HCT116 (cell line): ENCODE measurements around the gene ANXA5. TPM values are rescaled to one million over a fixed set of nuclear protein-coding genes. Genes with fewer than 3 reads are reported as not detected.

Experiments
- ATAC-seq: fragments of 200-7000 bp; cut with Tn5 transposase; 2 replicates; pipeline ENCODE4 v1.9.1; 2020; ENCODE audit warnings: mild to moderate bottlenecking, moderate library complexity
- BruUV-seq: library from RNA; stranded (reverse); fragments of 400-500 nt; replicated peaks from 2 replicates; lab custom pipeline; 2021; lab: Mats Ljungman, UMichigan
- CTCF ChIA-PET: fragments of 300-600 bp; sonication (Branson Sonifier 250); formaldehyde crosslinking; loops from one replicate; lab custom pipeline; 2021; ENCODE audit warnings: antibody characterized with exemption; lab: Charles Lee
- POLR2A ChIA-PET: fragments of 300-600, 350-600 bp; sonication (Branson Sonifier 250); formaldehyde crosslinking; loops from one replicate; lab custom pipeline; 2021; ENCODE audit warnings: antibody characterized with exemption; lab: Charles Lee
- RAD21 ChIA-PET, 2 experiments: fragments of 300-600 bp; sonication (Branson Sonifier 250); formaldehyde crosslinking; loops; one replicate each; lab custom pipeline; 2023; ENCODE audit warnings: low total read pairs in 2 of 2; ENCODE audit not compliant: uncharacterized antibody in 2 of 2, unreplicated experiment in 2 of 2, low non-redundant PET in 1 of 2; lab: Charles Lee
- DNase-seq: peaks from one replicate; pipeline ENCODE4 v3.0.0-alpha.2; 2010; ENCODE audit warnings: low read depth, low spot score
- H2AFZ ChIP-seq: fragments of 200-600 bp; shearing (Covaris generic), sonication (generic); 2 replicates; pipeline ENCODE4 v1.6.1; 2017; ENCODE audit warnings: low read depth, mixed run types, mixed read lengths, antibody characterized with exemption, low read length; ENCODE audit not compliant: poor library complexity, severe bottlenecking
- H3K27ac ChIP-seq: 2 replicates; pipeline ENCODE4 v1.5.1; 2012; ENCODE audit warnings: low read depth, low read length
- H3K27me3 ChIP-seq: fragments of 200-600 bp; sonication (generic); 2 replicates; pipeline ENCODE4 v1.6.1; 2016; ENCODE audit warnings: mixed run types, low read length, mixed read lengths; ENCODE audit not compliant: insufficient read depth
- H3K36me3 ChIP-seq, 2 experiments: fragments of 200-500 bp in 1 of 2; fragments of 200-600 bp in 1 of 2; sonication (Bioruptor generic) in 1 of 2; sonication (generic) in 1 of 2; 2 replicates each; pipeline versions ENCODE4 v1.5.1 to v1.6.1; 2014 to 2016; ENCODE audit warnings: low read length in 2 of 2, inconsistent platforms in 1 of 2, mixed read lengths in 1 of 2, mixed run types in 1 of 2; ENCODE audit not compliant: insufficient read depth in 2 of 2, control insufficient read depth in 1 of 2
- H3K4me1 ChIP-seq, 2 experiments: fragments of 200-600 bp in 1 of 2; sonication (generic) in 1 of 2; 2 replicates each; pipeline versions ENCODE4 v1.5.1 to v1.6.1; 2012 to 2017; ENCODE audit warnings: low read length in 2 of 2, inconsistent platforms in 1 of 2, mild to moderate bottlenecking in 1 of 2, mixed read lengths in 1 of 2, mixed run types in 1 of 2, moderate library complexity in 1 of 2; ENCODE audit not compliant: insufficient read depth in 2 of 2, control insufficient read depth in 1 of 2
- H3K4me2 ChIP-seq: fragments of 200-600 bp; sonication (generic); 2 replicates; pipeline ENCODE4 v1.6.1; 2017; ENCODE audit warnings: mixed run types, low read length, mixed read lengths
- H3K4me3 ChIP-seq, 2 experiments: fragments of 200-600 bp in 1 of 2; sonication (generic) in 1 of 2; replicated peaks in 1 of 2; 2 replicates each; pipeline ENCODE4 v1.5.1; 2011 to 2016; ENCODE audit warnings: low read length in 2 of 2, control low read depth in 1 of 2, low read depth in 1 of 2, mild to moderate bottlenecking in 1 of 2, mixed read lengths in 1 of 2, mixed run types in 1 of 2
- H3K79me2 ChIP-seq: fragments of 200-600 bp; sonication (generic); 2 replicates; pipeline ENCODE4 v1.6.1; 2017; ENCODE audit warnings: mild to moderate bottlenecking, mixed run types, low read length, moderate library complexity, mixed read lengths; ENCODE audit not compliant: insufficient read depth
- H3K9ac ChIP-seq: fragments of 200-600 bp; sonication (generic); 2 replicates; pipeline ENCODE4 v1.6.1; 2016; ENCODE audit warnings: low read length, mixed read lengths
- H3K9me2 ChIP-seq: fragments of 200-600 bp; sonication (generic), shearing (Covaris generic); 2 replicates; pipeline ENCODE4 v1.6.1; 2017; ENCODE audit warnings: mixed run types, mild to moderate bottlenecking, moderate library complexity; ENCODE audit not compliant: insufficient read depth
- H3K9me3 ChIP-seq, 2 experiments: fragments of 200-500 bp in 1 of 2; fragments of 200-600 bp in 1 of 2; sonication (Bioruptor generic) in 1 of 2; sonication (generic) in 1 of 2; 2 replicates each; pipeline ENCODE4 v1.6.1; 2014 to 2017; ENCODE audit warnings: low read length in 2 of 2, mixed read lengths in 2 of 2, inconsistent platforms in 1 of 2, low read depth in 1 of 2, mild to moderate bottlenecking in 1 of 2, mixed run types in 1 of 2, moderate library complexity in 1 of 2; ENCODE audit not compliant: control insufficient read depth in 1 of 2, insufficient read depth in 1 of 2
- H4K20me1 ChIP-seq: fragments of 200-600 bp; sonication (generic), shearing (Covaris generic); 2 replicates; pipeline ENCODE4 v1.6.1; 2017; ENCODE audit warnings: mixed run types, mild to moderate bottlenecking, moderate library complexity; ENCODE audit not compliant: insufficient read depth
- CTCF ChIP-seq, 3 experiments: fragments of 200-600 bp in 1 of 3; sonication (generic) in 1 of 3; IDR thresholded peaks in 2 of 3; conservative IDR thresholded peaks in 1 of 3; 2 replicates each; pipeline ENCODE4 v1.5.1; 2012 to 2017; ENCODE audit warnings: low read depth in 2 of 3, low read length in 2 of 3, antibody characterized with exemption in 1 of 3, borderline replicate concordance in 1 of 3, control low read depth in 1 of 3, mild to moderate bottlenecking in 1 of 3, mixed read lengths in 1 of 3, mixed run types in 1 of 3, moderate library complexity in 1 of 3; ENCODE audit not compliant: insufficient read depth in 1 of 3
- EGR1 ChIP-seq: IDR thresholded peaks from 2 replicates; pipeline ENCODE4 v1.6.1; 2012; ENCODE audit warnings: low read depth
- ELF1 ChIP-seq: IDR thresholded peaks from 2 replicates; pipeline ENCODE4 v1.6.1; 2012; ENCODE audit warnings: low read depth, borderline replicate concordance
- EZH2 ChIP-seq: fragments of 200-600 bp; sonication (generic); IDR thresholded peaks from 2 replicates; pipeline ENCODE4 v1.6.1; 2017; ENCODE audit warnings: antibody characterized with exemption, mixed run types
- EZH2phosphoT487 ChIP-seq: fragments of 200-600 bp; IDR thresholded peaks from 2 replicates; pipeline ENCODE4 v1.6.1; 2018; ENCODE audit warnings: antibody characterized with exemption, borderline replicate concordance
- FOSL1 ChIP-seq: IDR thresholded peaks from 2 replicates; pipeline ENCODE4 v1.6.1; 2012; ENCODE audit warnings: low read depth
- MAX ChIP-seq: IDR thresholded peaks from 2 replicates; pipeline ENCODE4 v1.6.1; 2012
- POLR2A ChIP-seq: IDR thresholded peaks from 2 replicates; pipeline ENCODE4 v1.7.0; 2011; ENCODE audit warnings: borderline replicate concordance; ENCODE audit not compliant: insufficient read depth, insufficient read length; ENCODE audit errors: extremely low read depth
- POLR2AphosphoS5 ChIP-seq: IDR thresholded peaks from 2 replicates; pipeline ENCODE4 v1.6.1; 2011; ENCODE audit warnings: mild to moderate bottlenecking, low read depth, low read length, moderate library complexity
- RAD21 ChIP-seq: IDR thresholded peaks from 2 replicates; pipeline ENCODE4 v1.6.1; 2012; ENCODE audit warnings: low read depth, mild to moderate bottlenecking
- REST ChIP-seq: IDR thresholded peaks from 2 replicates; pipeline ENCODE4 v1.6.1; 2012; ENCODE audit warnings: low read depth
- SIN3A ChIP-seq: IDR thresholded peaks from 2 replicates; pipeline ENCODE4 v1.6.1; 2012; ENCODE audit warnings: low read depth
- SP1 ChIP-seq: IDR thresholded peaks from 2 replicates; pipeline ENCODE4 v1.6.1; 2012; ENCODE audit warnings: low read depth
- SRF ChIP-seq: IDR thresholded peaks from 2 replicates; pipeline ENCODE4 v1.6.1; 2012; ENCODE audit warnings: low read depth
- TCF7L2 ChIP-seq: IDR thresholded peaks from 2 replicates; pipeline ENCODE4 v1.7.0; 2011; ENCODE audit warnings: borderline replicate concordance, inconsistent platforms; ENCODE audit not compliant: insufficient read depth, insufficient read length; ENCODE audit errors: extremely low read depth
- YY1 ChIP-seq: IDR thresholded peaks from 2 replicates; pipeline ENCODE4 v1.6.1; 2011; ENCODE audit warnings: low read length, low read depth, moderate library complexity, mild to moderate bottlenecking; ENCODE audit not compliant: insufficient replicate concordance; ENCODE audit errors: extremely low read depth
- ZBTB33 ChIP-seq: IDR thresholded peaks from 2 replicates; pipeline ENCODE4 v1.6.1; 2011; ENCODE audit warnings: mild to moderate bottlenecking, low read length, moderate library complexity; ENCODE audit not compliant: insufficient replicate concordance; ENCODE audit errors: extremely low read depth
- ZFX ChIP-seq: fragments of 450-650 bp; IDR thresholded peaks from 2 replicates; pipeline ENCODE4 v1.6.1; 2017
- intact Hi-C: fragments of 100-400 bp; cut with micrococcal nuclease; formaldehyde crosslinking; loops from 2 replicates; pipeline ENCODE4 v1.10.0; 2022
- total RNA-seq: library from RNA; stranded (reverse); gene quantifications from one replicate; pipeline ENCODE4 v1.2.1, GENCODE V29; 2021; ENCODE audit not compliant: unreplicated experiment

ANXA5 gene
- total RNA-seq, 1 experiment from 2014 or later = 186 TPM

- Histone ChIP-seq H3K36me3 (no peaks in the 10 kb centered on the region), H3K9ac (no peak overlapping the region), H3K27ac (no peak overlapping the region), H3K4me2 (no peak overlapping the region), H3K4me3 (no peak overlapping the region), H4K20me1 (no peaks in the 10 kb centered on the region), H2AFZ (no peak overlapping the region), H3K9me3 (no peaks in the 10 kb centered on the region), H3K27me3 (no peaks in the 10 kb centered on the region), H3K4me1 (peaks cover 0 to 20% of the 10 kb centered on the region in 2 experiments; a peak in 2 of 4 replicates), H3K79me2 (no peaks in the 10 kb centered on the region), H3K9me2 (no peaks in the 10 kb centered on the region)
- ATAC-seq (no peak), DNase-seq (no peak)
- TF ChIP-seq RAD21 (no peak), REST (no peak), SP1 (no peak), ZBTB33 (no peak), ZFX (no peak), ELF1 (no peak), MAX (no peak), SRF (no peak), EZH2 (no peak), FOSL1 (no peak), TCF7L2 (no peak), YY1 (no peak), EZH2phosphoT487 (no peak), POLR2AphosphoS5 (no peak), EGR1 (no peak), POLR2A (no peak), SIN3A (no peak), CTCF (IDR thresholded peaks at IDR 0.05 in 2 of 3, conservative IDR thresholded peaks at IDR 0.05 in 1 of 3; ENCODE audit: borderline replicate concordance in 1 of 3, insufficient read depth in 1 of 3, low read depth in 2 of 3, low read length in 2 of 3) (no peak)
- CTCF ChIA-PET = interaction anchor here (0.8 to 1.7 kb wide), 4 partner anchors 11 to 532 kb away, joined by 3 read pairs; no protein-coding TSS in a partner anchor
- POLR2A ChIA-PET = no interaction called here
- intact Hi-C loops = loop anchor here (5.0 kb wide), 1 partner anchor 57 kb away; no protein-coding TSS in a partner anchor
- no TSS peak for BruUV-seq
- RAD21 ChIA-PET = no interaction called here
These were observed 27.9 kb upstream of the ANXA5 start for GRCh38 chr4:121724671-121725070.
